Eye (tissue), 1 donor: ENCODE measurements around the gene GRIN1.
"Not testable (repeated sequence)": the region's sequence is repeated elsewhere in the genome, so short reads cannot be mapped to it uniquely, and the experiment has no call there.

Experiments used
- DNase-seq: peaks from one replicate; pipeline ENCODE4 v3.0.0-alpha.2; 2015

The GRIN1 gene

GRCh38 chr9:137111788-137112563, 27.0 kb upstream of the GRIN1 start:
- no peak for DNase-seq

- no peak for DNase-seq
These were observed 26.2 kb upstream of the GRIN1 start for GRCh38 chr9:137112564-137113384.

- DNase-seq = no peak
These were observed 25.4 kb upstream of the GRIN1 start for GRCh38 chr9:137113385-137114159.

GRCh38 chr9:137114220-137114612, 24.7 kb upstream of the GRIN1 start:
- DNase-seq = peak; percentile 66

GRCh38 chr9:137114613-137115393, 24.2 kb upstream of the GRIN1 start, which contains the start of gene DPP7:
TSS of gene DPP7 (minus strand) at chr9:137114733. CDS start at chr9:137114713, 20 bp downstream.
- peak; percentile 68 for DNase-seq

GRCh38 chr9:137115394-137116026, 23.4 kb upstream of the GRIN1 start:
- no peak for DNase-seq

- no peak for DNase-seq
These were observed 22.9 kb upstream of the GRIN1 start for GRCh38 chr9:137116027-137116507.

GRCh38 chr9:137116728-137117127, 22.2 kb upstream of the GRIN1 start:
- no peak for DNase-seq

GRCh38 chr9:137117269-137117731, 21.7 kb upstream of the GRIN1 start:
- no peak for DNase-seq

GRCh38 chr9:137118092-137118603, 20.8 kb upstream of the GRIN1 start:
- not testable (repeated sequence) for DNase-seq

- not testable (repeated sequence) for DNase-seq
These were observed 16.8 kb upstream of the GRIN1 start for GRCh38 chr9:137121927-137122795.

- not testable (repeated sequence) for DNase-seq
These were observed 16.0 kb upstream of the GRIN1 start for GRCh38 chr9:137122796-137123467.

- DNase-seq = no peak
These were observed 15.5 kb upstream of the GRIN1 start for GRCh38 chr9:137123468-137123837.

GRCh38 chr9:137123952-137124462, 14.9 kb upstream of the GRIN1 start:
- DNase-seq = not testable (repeated sequence)

- DNase-seq = no peak
These were observed 12.2 kb upstream of the GRIN1 start for GRCh38 chr9:137126786-137127185.

- DNase-seq = no peak
These were observed 11.4 kb upstream of the GRIN1 start for GRCh38 chr9:137127301-137128157.

GRCh38 chr9:137128158-137128861, 10.6 kb upstream of the GRIN1 start:
- DNase-seq = no peak
